ENCODE measurements around the gene TRIM71.

GRCh38 chr3:32856901-32857507 is 39.2 kb downstream of the TRIM71 start:
- no peak for TF ChIP-seq CTCF (IDR thresholded peaks at IDR 0.05)
- no peak for TF ChIP-seq POLR2A (IDR thresholded peaks at IDR 0.05)
- no peak for TF ChIP-seq EP300 (IDR thresholded peaks at IDR 0.05)
